Loucy (cell line): Measurements from ENCODE around the gene CNTN4.

Experiments
- H2AFZ ChIP-seq: fragments of 200-600 bp; sonication (generic); 2 replicates; pipeline ENCODE4 v1.6.0; 2016; ENCODE audit warnings: antibody characterized with exemption, mild to moderate bottlenecking, low read length, moderate library complexity
- H3F3A ChIP-seq: fragments of 200-600 bp; 2 replicates; pipeline ENCODE4 v1.6.0; 2016; ENCODE audit warnings: antibody characterized with exemption, low read depth, mild to moderate bottlenecking
- H3K27me3 ChIP-seq: fragments of 200-600 bp; sonication (generic); 2 replicates; pipeline ENCODE4 v1.6.1; 2014; ENCODE audit warnings: low read length, mild to moderate bottlenecking; ENCODE audit not compliant: insufficient read depth, poor library complexity, severe bottlenecking
- H3K36me3 ChIP-seq: fragments of 200-600 bp; sonication (generic); 2 replicates; pipeline ENCODE4 v1.6.1; 2016; ENCODE audit warnings: low read length; ENCODE audit not compliant: insufficient read depth
- H3K4me1 ChIP-seq: fragments of 200-600 bp; sonication (generic); 2 replicates; pipeline ENCODE4 v1.5.1; 2014; ENCODE audit warnings: low read length, mild to moderate bottlenecking; ENCODE audit not compliant: insufficient read depth, poor library complexity, severe bottlenecking
- H3K4me2 ChIP-seq: fragments of 200-600 bp; sonication (generic); 2 replicates; pipeline ENCODE4 v1.6.0; 2014; ENCODE audit warnings: antibody characterized with exemption, low read length, low read depth, mild to moderate bottlenecking; ENCODE audit not compliant: poor library complexity, severe bottlenecking
- H3K4me3 ChIP-seq: fragments of 200-600 bp; sonication (generic); 2 replicates; pipeline ENCODE4 v1.5.1; 2014; ENCODE audit warnings: low read length, mild to moderate bottlenecking, mixed read lengths; ENCODE audit not compliant: poor library complexity, severe bottlenecking
- H3K79me2 ChIP-seq: fragments of 200-600 bp; sonication (generic); 2 replicates; pipeline ENCODE4 v1.6.1; 2014; ENCODE audit warnings: low read length; ENCODE audit not compliant: insufficient read depth
- H3K9ac ChIP-seq: fragments of 200-600 bp; sonication (generic); 2 replicates; pipeline ENCODE4 v1.6.0; 2014; ENCODE audit warnings: mild to moderate bottlenecking, low read depth, low read length, moderate library complexity; ENCODE audit not compliant: poor library complexity, severe bottlenecking
- H3K9me2 ChIP-seq: fragments of 200-600 bp; sonication (generic); replicated peaks from 2 replicates; pipeline ENCODE4 v1.6.1; 2016; ENCODE audit warnings: low read depth, low read length, mixed read lengths
- H3K9me3 ChIP-seq: fragments of 200-600 bp; sonication (generic); 2 replicates; pipeline ENCODE4 v1.6.1; 2014; ENCODE audit warnings: mild to moderate bottlenecking, antibody characterized with exemption, low read length, low read depth; ENCODE audit not compliant: insufficient read depth
- H4K20me1 ChIP-seq: fragments of 200-600 bp; sonication (generic); 2 replicates; pipeline ENCODE4 v1.6.0; 2014; ENCODE audit warnings: antibody characterized with exemption, low read length, mild to moderate bottlenecking; ENCODE audit not compliant: insufficient read depth, poor library complexity, severe bottlenecking
- EZH2phosphoT487 ChIP-seq: fragments of 200-600 bp; IDR thresholded peaks from 2 replicates; pipeline ENCODE4 v1.6.1; 2018; ENCODE audit warnings: antibody characterized with exemption, mild to moderate bottlenecking, moderate library complexity, borderline replicate concordance
- TF ChIP-seq, protein P1 (sequence below): fragments of 200-600 bp; sonication (generic); conservative IDR thresholded peaks from 2 replicates; pipeline ENCODE4 v1.5.1; 2014; ENCODE audit warnings: mild to moderate bottlenecking, antibody characterized with exemption, low read length

Gene CNTN4

DNA sequence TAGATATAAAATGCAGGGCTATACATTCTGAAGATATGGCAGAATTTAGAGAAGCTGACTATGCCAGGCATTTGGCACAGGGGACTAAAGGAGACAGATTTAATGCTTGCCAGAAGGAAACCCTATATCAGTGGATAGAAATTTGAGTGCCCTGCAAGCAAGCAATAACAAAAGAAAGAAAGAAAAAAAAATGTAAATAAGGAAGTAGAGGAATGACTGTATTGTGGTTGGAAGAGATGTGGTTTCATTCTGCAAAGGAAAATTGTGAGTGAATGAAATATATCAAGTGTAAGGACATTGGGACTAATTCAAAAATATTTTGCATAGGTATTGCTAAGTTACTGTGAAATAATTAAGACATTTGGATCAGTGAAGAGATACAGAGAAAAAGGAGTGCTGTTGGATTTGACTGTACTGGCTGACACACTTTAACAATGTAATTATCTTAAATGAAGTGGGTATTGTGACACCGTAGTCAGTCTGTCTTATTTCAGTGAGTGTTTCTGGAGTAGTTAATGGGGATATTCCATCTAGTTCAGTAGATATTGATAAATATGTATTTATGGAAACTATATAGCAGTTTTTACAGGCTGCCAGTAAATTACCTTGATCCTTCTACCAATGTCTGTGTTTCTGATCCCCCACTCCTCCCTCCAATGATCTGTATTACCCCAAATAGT lies 418.2 kb downstream of the CNTN4 start:
- Histone ChIP-seq H3K4me1 (no peaks in the 10 kb centered on the region), H3K9ac (no peak overlapping the region), H3F3A (no peaks in the 10 kb centered on the region), H3K36me3 (no peaks in the 10 kb centered on the region), H3K27me3 (no peaks in the 10 kb centered on the region), H3K79me2 (no peaks in the 10 kb centered on the region), H2AFZ (no peak overlapping the region), H3K4me3 (no peak overlapping the region), H4K20me1 (no peaks in the 10 kb centered on the region), H3K9me2 (no peaks in the 10 kb centered on the region), H3K9me3 (no peaks in the 10 kb centered on the region), H3K4me2 (no peak overlapping the region)
- TF ChIP-seq, protein P1, sequence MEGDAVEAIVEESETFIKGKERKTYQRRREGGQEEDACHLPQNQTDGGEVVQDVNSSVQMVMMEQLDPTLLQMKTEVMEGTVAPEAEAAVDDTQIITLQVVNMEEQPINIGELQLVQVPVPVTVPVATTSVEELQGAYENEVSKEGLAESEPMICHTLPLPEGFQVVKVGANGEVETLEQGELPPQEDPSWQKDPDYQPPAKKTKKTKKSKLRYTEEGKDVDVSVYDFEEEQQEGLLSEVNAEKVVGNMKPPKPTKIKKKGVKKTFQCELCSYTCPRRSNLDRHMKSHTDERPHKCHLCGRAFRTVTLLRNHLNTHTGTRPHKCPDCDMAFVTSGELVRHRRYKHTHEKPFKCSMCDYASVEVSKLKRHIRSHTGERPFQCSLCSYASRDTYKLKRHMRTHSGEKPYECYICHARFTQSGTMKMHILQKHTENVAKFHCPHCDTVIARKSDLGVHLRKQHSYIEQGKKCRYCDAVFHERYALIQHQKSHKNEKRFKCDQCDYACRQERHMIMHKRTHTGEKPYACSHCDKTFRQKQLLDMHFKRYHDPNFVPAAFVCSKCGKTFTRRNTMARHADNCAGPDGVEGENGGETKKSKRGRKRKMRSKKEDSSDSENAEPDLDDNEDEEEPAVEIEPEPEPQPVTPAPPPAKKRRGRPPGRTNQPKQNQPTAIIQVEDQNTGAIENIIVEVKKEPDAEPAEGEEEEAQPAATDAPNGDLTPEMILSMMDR: no peak
- no peak for TF ChIP-seq EZH2phosphoT487

DNA sequence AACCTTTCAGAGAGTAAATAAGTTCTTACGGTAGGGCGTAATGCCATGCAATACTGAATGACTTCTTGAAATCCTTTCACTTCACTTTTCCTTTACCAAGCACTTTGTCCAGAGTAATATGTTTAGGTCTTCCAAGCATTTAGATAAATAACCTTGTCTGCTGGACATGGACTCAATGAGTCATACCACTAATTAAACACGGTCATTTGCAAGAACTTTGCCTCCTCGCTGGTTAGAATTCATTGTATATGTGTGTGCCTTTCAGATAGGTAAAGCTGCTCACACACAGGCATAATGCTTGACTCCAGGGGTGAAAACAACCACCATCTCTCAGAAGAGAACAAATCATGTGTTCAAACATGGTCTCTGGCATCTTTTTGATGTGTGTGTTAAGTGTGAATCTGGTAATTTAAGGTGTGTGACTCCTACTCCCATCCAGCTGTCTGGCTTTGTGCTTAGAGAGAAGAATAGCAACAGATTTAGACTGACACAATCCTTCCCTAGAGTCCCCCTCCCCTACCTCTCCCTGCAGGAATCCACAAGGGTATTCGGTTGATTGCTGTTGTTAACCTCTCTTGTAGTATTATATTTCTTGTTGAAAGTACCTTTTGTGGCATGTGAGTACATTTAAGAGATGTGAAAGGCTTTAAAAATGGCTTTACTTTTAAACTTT lies 419.0 kb downstream of the CNTN4 start:
- H3K9ac ChIP-seq: no peak overlapping the region
- H3K9me3 ChIP-seq: no peaks in the 10 kb centered on the region
- no peak overlapping the region for H2AFZ ChIP-seq
- H3K4me1 ChIP-seq: no peaks in the 10 kb centered on the region
- no peaks in the 10 kb centered on the region for H3K27me3 ChIP-seq
- no peaks in the 10 kb centered on the region for H3K36me3 ChIP-seq
- H3K4me2 ChIP-seq: no peak overlapping the region
- no peak overlapping the region for H3K4me3 ChIP-seq
- no peaks in the 10 kb centered on the region for H3K9me2 ChIP-seq
- no peaks in the 10 kb centered on the region for H3K79me2 ChIP-seq
- H3F3A ChIP-seq: no peaks in the 10 kb centered on the region
- no peaks in the 10 kb centered on the region for H4K20me1 ChIP-seq
- TF ChIP-seq, protein P1: no peak
- TF ChIP-seq EZH2phosphoT487: no peak

- Histone ChIP-seq H3K4me3 (no peak overlapping the region), H3F3A (no peaks in the 10 kb centered on the region), H3K4me1 (no peaks in the 10 kb centered on the region), H3K79me2 (no peaks in the 10 kb centered on the region), H3K4me2 (no peak overlapping the region), H4K20me1 (no peaks in the 10 kb centered on the region), H3K9me3 (no peaks in the 10 kb centered on the region), H3K9ac (no peak overlapping the region), H3K36me3 (no peaks in the 10 kb centered on the region), H3K9me2 (no peaks in the 10 kb centered on the region), H3K27me3 (no peaks in the 10 kb centered on the region), H2AFZ (no peak overlapping the region)
- TF ChIP-seq, protein P1: no peak
- TF ChIP-seq EZH2phosphoT487: no peak
These were observed 424.7 kb downstream of the CNTN4 start for GRCh38 chr3:2523281-2523836.
